EH (cell line): Measurements from ENCODE around the gene S1PR2.
A peak's percentile ranks its signal among the peaks of the same experiment; 100 is the strongest.

Experiments used
- DNase-seq: peaks from one replicate; pipeline ENCODE4 v3.0.0-alpha.2; 2015; ENCODE audit warnings: low read depth

S1PR2 gene

GRCh38 chr19:10230861-10231611, at the start of gene S1PR2:
TSS of gene S1PR2 (minus strand) at chr19:10231331. CDS start at chr19:10224905, 6,426 bp downstream.
- peak; percentile 80 for DNase-seq

GRCh38 chr19:10279737-10280442, 48.8 kb upstream of the S1PR2 start:
- no peak for DNase-seq

GRCh38 chr19:10278935-10279334, 47.8 kb upstream of the S1PR2 start:
- no peak for DNase-seq

GRCh38 chr19:10277795-10278589, 46.9 kb upstream of the S1PR2 start:
- DNase-seq, result no peak

GRCh38 chr19:10274589-10274988, 43.5 kb upstream of the S1PR2 start:
- DNase-seq, result no peak

- DNase-seq, result peak; percentile 48
These were observed 40.5 kb upstream of the S1PR2 start for GRCh38 chr19:10271543-10272086.

GRCh38 chr19:10270616-10271394, 39.7 kb upstream of the S1PR2 start, which contains the start of gene ICAM1:
TSS of gene ICAM1 (plus strand) at chr19:10271120. CDS start at chr19:10271160, 40 bp downstream.
- DNase-seq, result peak; percentile 85

- peak; percentile 53 for DNase-seq
These were observed 39.1 kb upstream of the S1PR2 start for GRCh38 chr19:10270180-10270615.

GRCh38 chr19:10269333-10270179, 38.4 kb upstream of the S1PR2 start:
- peak; percentile 76 for DNase-seq

GRCh38 chr19:10268071-10268470, 36.9 kb upstream of the S1PR2 start:
- DNase-seq, result no peak

- DNase-seq, result no peak
These were observed 35.6 kb upstream of the S1PR2 start for GRCh38 chr19:10266706-10267105.

- DNase-seq, result peak; percentile 70
These were observed 31.6 kb upstream of the S1PR2 start for GRCh38 chr19:10262771-10263170.

GRCh38 chr19:10260141-10260584, 29.0 kb upstream of the S1PR2 start:
- DNase-seq, result no peak

GRCh38 chr19:10259162-10259905, 28.2 kb upstream of the S1PR2 start:
- DNase-seq, result peak; percentile 84

- no peak for DNase-seq
These were observed 27.1 kb upstream of the S1PR2 start for GRCh38 chr19:10258080-10258710.

GRCh38 chr19:10256970-10257615, 26.0 kb upstream of the S1PR2 start:
- no peak for DNase-seq

GRCh38 chr19:10256551-10256950, 25.4 kb upstream of the S1PR2 start:
- no peak for DNase-seq

- DNase-seq, result no peak
These were observed 24.2 kb upstream of the S1PR2 start for GRCh38 chr19:10255358-10255757.

GRCh38 chr19:10254244-10254643, 23.1 kb upstream of the S1PR2 start:
- no peak for DNase-seq
